ENCODE results near the gene ROBO4. TPM values are rescaled to one million over a fixed set of nuclear protein-coding genes. Genes with fewer than 3 reads are reported as not detected.

The ROBO4 gene
- total RNA-seq, 4 donors from 2014 or later, result 3.7 to 20.6 (median 5.4) TPM

DNA sequence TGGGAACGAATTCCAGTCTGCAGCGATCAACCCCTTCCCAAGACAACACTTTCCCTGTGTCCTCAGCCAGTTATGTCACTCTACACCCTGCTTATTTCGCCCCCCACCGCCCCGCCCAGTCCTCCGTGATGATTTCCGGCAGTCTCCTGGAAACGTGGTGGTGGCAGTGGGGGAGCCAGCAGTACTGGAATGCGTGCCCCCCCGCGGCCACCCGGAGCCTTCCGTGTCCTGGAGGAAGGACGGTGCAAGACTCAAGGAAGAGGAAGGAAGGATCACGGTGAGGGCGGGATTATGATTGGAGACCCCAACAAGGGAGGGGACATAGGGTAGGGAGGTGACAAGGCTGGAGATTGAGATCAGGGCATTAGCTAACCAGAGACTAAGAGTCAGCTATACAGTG, 28.3 kb downstream of the ROBO4 start:
- no peak for DNase-seq
- no peaks in the 10 kb centered on the region for H3K36me3 ChIP-seq
- no peak overlapping the region for H3K4me3 ChIP-seq
- TF ChIP-seq, protein P1, sequence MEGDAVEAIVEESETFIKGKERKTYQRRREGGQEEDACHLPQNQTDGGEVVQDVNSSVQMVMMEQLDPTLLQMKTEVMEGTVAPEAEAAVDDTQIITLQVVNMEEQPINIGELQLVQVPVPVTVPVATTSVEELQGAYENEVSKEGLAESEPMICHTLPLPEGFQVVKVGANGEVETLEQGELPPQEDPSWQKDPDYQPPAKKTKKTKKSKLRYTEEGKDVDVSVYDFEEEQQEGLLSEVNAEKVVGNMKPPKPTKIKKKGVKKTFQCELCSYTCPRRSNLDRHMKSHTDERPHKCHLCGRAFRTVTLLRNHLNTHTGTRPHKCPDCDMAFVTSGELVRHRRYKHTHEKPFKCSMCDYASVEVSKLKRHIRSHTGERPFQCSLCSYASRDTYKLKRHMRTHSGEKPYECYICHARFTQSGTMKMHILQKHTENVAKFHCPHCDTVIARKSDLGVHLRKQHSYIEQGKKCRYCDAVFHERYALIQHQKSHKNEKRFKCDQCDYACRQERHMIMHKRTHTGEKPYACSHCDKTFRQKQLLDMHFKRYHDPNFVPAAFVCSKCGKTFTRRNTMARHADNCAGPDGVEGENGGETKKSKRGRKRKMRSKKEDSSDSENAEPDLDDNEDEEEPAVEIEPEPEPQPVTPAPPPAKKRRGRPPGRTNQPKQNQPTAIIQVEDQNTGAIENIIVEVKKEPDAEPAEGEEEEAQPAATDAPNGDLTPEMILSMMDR (IDR thresholded peaks at IDR 0.05), result no peak
- no peak for TF ChIP-seq POLR2A (IDR thresholded peaks at IDR 0.05)
- H3K4me1 ChIP-seq, result peaks cover 0 to 30% (median 0%) of the 10 kb centered on the region in 4 donors
- H3K27me3 ChIP-seq, result peaks cover 0 to 54% of the 10 kb centered on the region in 2 donors
- H3K9me3 ChIP-seq, result no peaks in the 10 kb centered on the region
- no peak overlapping the region for H3K27ac ChIP-seq

DNA sequence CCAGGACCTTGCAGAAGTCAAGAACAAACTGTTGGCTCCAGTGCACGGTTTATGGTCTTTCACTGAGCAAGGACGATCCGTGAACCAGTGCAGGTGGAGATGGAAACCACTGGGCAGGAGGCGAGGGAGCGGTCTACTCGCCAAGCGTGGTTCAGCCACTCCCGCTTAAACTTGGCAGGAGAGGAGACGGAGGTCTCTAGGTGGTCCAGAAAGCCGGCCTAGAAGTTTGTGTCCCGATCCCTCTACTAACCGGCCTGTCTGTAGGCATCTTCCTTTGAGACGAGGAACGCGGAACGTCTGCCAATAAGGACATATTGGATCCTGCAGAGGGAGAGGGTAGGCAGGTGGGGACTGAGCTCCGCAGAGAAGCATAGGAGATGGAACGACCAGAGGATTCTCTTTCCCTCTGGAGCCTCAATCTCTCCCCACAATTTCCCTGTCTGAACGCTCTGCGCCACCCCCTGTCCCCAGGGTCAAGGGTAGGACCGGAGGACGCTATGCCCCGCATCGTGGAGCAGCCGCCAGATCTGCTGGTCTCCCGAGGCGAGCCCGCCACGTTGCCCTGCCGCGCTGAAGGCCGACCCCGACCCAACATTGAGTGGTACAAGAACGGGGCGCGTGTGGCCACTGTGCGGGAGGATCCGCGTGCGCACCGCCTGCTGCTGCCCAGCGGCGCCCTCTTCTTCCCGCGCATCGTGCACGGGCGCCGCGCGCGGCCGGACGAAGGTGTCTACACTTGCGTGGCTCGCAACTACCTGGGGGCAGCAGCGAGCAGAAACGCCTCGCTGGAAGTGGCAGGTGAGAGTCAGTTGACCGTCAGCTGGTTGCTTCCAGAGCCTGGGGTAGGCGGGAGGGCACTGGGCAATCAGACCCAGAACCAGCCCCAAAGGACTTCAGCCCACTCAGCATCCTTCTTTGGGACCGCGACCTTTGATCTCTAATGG, 29.1 kb downstream of the ROBO4 start:
- Histone ChIP-seq H3K27me3 (peaks cover 0 to 57% of the 10 kb centered on the region in 2 donors), H3K36me3 (no peaks in the 10 kb centered on the region), H3K27ac (no peak overlapping the region), H3K9me3 (no peaks in the 10 kb centered on the region), H3K4me1 (peaks cover 0 to 30% (median 0%) of the 10 kb centered on the region in 4 donors), H3K4me3 (no peak overlapping the region)
- TF ChIP-seq, protein P1 (IDR thresholded peaks at IDR 0.05), result no peak
- TF ChIP-seq POLR2A (IDR thresholded peaks at IDR 0.05), result no peak
- DNase-seq, result peak in 1 of 3 donors; percentile 30

DNA sequence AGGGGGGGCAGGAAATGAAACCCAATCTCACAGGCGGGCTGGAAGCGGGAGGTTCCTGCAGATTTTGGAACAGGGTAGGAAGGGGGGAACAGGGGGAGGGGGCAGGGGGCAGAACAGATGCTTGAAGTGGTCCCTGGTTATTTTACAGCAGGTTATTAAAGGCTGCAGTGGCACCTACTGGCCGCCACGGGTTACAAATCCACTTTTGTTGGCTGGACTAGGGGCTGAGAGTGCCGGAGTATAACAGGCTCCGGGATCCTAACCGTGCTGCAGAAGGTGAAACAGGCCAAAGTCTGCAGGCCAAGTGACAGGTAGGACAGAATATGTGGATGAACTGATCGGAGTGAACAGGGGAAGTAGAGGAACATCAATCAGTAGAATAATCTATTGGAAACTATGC, 30.0 kb downstream of the ROBO4 start:
- Histone ChIP-seq H3K9me3 (no peaks in the 10 kb centered on the region), H3K27me3 (peaks cover 0 to 61% of the 10 kb centered on the region in 2 donors), H3K4me3 (no peak overlapping the region), H3K4me1 (peaks cover 0 to 36% (median 0%) of the 10 kb centered on the region in 4 donors), H3K36me3 (no peaks in the 10 kb centered on the region), H3K27ac (no peak overlapping the region)
- peak in 1 of 3 donors; percentile 31 for DNase-seq
- TF ChIP-seq POLR2A (IDR thresholded peaks at IDR 0.05), result no peak
- TF ChIP-seq, protein P1 (IDR thresholded peaks at IDR 0.05), result peak in 4 of 6 experiments; percentile 21 to 34 (median 24)

DNA sequence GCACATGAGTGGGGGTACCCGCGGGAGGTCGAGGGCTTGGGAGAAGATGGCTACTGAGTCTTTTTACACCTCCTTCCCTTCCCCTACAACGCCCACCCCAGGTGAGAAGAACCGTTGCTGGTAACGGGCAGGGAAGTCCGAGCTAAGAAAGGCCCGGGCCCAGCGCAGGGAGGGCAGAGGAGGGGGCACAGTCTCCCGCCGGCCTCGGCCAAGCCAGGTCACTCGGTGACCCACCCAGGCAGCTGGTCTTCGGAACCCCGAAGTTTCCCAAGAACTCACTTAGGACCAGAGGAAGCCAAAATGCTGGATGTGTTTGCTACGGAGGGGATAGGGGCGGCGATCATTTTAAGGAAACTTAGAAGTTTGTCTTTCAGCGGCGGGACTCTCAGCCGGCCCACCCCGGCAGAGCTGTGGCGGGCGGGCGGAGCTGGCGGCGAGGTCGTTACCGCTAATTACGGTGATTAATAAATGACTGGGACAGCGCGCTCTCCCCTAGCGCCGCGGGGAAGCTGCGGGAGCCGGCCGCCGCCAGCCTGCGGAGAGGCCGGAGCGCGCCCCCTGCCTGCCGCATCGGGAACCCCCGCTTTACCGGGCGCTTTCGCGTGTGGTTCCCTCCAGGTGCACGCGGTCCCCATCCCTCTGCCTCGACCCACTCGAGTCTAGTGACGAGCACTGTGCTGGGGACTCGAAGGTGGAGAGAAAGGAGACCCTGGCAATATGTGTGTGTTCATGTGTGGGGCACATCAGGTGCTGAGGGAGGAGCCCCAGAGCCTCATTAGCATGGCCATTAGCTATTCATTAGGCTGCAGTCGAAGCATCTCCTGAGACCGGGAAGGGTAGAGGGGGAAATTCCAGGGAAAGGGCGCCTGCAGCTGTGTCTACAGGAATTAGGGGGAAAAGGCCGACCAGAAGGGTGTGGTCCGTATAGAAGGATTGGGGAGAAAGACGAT, 31.5 kb downstream of the ROBO4 start:
- H3K4me1 ChIP-seq, result peaks cover 0 to 36% (median 0%) of the 10 kb centered on the region in 4 donors
- peaks cover 0 to 61% of the 10 kb centered on the region in 2 donors for H3K27me3 ChIP-seq
- TF ChIP-seq, protein P1 (IDR thresholded peaks at IDR 0.05), result peak in 4 of 6 experiments; percentile 58 to 66 (median 61)
- no peak for TF ChIP-seq POLR2A (IDR thresholded peaks at IDR 0.05)
- H3K36me3 ChIP-seq, result no peaks in the 10 kb centered on the region
- H3K4me3 ChIP-seq, result peak overlapping the region in 3 of 4 donors; percentile 9 to 37 (median 31)
- DNase-seq, result peak in 2 of 3 donors; percentile 63 to 74
- no peak overlapping the region for H3K27ac ChIP-seq
- H3K9me3 ChIP-seq, result no peaks in the 10 kb centered on the region

All from Peyer's patch (tissue), 4 donors.